PC-9 (cell line): Measurements from ENCODE around the gene DLGAP4. TPM values are rescaled to one million over a fixed set of nuclear protein-coding genes. Genes with fewer than 3 reads are reported as not detected.
"Not testable (repeated sequence)": the region's sequence is repeated elsewhere in the genome, so short reads cannot be mapped to it uniquely, and the experiment has no call there.

Experiments
- BruUV-seq: library from RNA; stranded (reverse); fragments of 400-500 nt; replicated peaks from 2 replicates; lab custom pipeline; 2021; lab: Mats Ljungman, UMichigan
- CTCF ChIA-PET: fragments of 300-600 bp; sonication (Branson Sonifier 250); formaldehyde crosslinking; loops from one replicate; lab custom pipeline; 2022; ENCODE audit warnings: antibody characterized with exemption; lab: Charles Lee
- POLR2A ChIA-PET: fragments of 300-600 bp; sonication (Branson Sonifier 250); formaldehyde crosslinking; loops from one replicate; lab custom pipeline; 2022; ENCODE audit warnings: antibody characterized with exemption; ENCODE audit not compliant: unreplicated experiment; lab: Charles Lee
- DNase-seq, 2 experiments: peaks; one replicate each; pipeline versions ENCODE4 v3.0.0 to v3.0.0-alpha.2; 2015 to 2022; ENCODE audit warnings: mixed read lengths in 1 of 2
- H2AFZ ChIP-seq: fragments of 200-600 bp; sonication (generic); 2 replicates; pipeline ENCODE4 v1.8.1; 2017; ENCODE audit warnings: antibody characterized with exemption
- H3F3A ChIP-seq: fragments of 200-600 bp; sonication (generic); 2 replicates; pipeline ENCODE4 v1.8.1; 2017; ENCODE audit warnings: antibody characterized with exemption, mild to moderate bottlenecking, low read depth; ENCODE audit not compliant: insufficient read depth
- H3K27ac ChIP-seq: fragments of 200-600 bp; sonication (generic); 2 replicates; pipeline ENCODE4 v1.6.1; 2016; ENCODE audit warnings: mixed run types
- H3K27me3 ChIP-seq: fragments of 200-600 bp; sonication (generic); 2 replicates; pipeline ENCODE4 v1.6.1; 2016; ENCODE audit warnings: low read depth, mixed run types; ENCODE audit not compliant: insufficient read depth
- H3K36me3 ChIP-seq: fragments of 200-600 bp; sonication (generic); 2 replicates; pipeline ENCODE4 v1.6.1; 2016; ENCODE audit warnings: low read depth, mixed run types
- H3K4me1 ChIP-seq: fragments of 200-600 bp; sonication (generic); replicated peaks from 2 replicates; pipeline ENCODE4 v1.6.1; 2016; ENCODE audit warnings: mixed run types; ENCODE audit not compliant: insufficient read depth
- H3K4me2 ChIP-seq: fragments of 200-600 bp; sonication (generic); 2 replicates; pipeline ENCODE4 v1.6.1; 2017; ENCODE audit warnings: mixed run types
- H3K4me3 ChIP-seq: fragments of 200-600 bp; sonication (generic); 2 replicates; pipeline ENCODE4 v1.6.1; 2016; ENCODE audit warnings: mixed run types
- H3K79me2 ChIP-seq: fragments of 200-600 bp; sonication (generic); 2 replicates; pipeline ENCODE4 v1.6.1; 2017; ENCODE audit warnings: low read depth, mixed run types
- H3K9me2 ChIP-seq: fragments of 200-600 bp; sonication (generic); 2 replicates; pipeline ENCODE4 v1.8.1; 2017; ENCODE audit warnings: mild to moderate bottlenecking; ENCODE audit not compliant: insufficient read depth
- H3K9me3 ChIP-seq: fragments of 200-600 bp; sonication (generic); 2 replicates; pipeline ENCODE4 v1.8.1; 2016; ENCODE audit warnings: low read depth; ENCODE audit not compliant: insufficient read depth
- H4K20me1 ChIP-seq: fragments of 200-600 bp; sonication (generic); 2 replicates; pipeline ENCODE4 v1.8.1; 2017; ENCODE audit not compliant: insufficient read depth
- EZH2 ChIP-seq: fragments of 200-600 bp; sonication (generic); IDR thresholded peaks from 2 replicates; pipeline ENCODE4 v1.8.0; 2017; ENCODE audit warnings: antibody characterized with exemption, low read depth
- intact Hi-C: fragments of 100-400 bp; cut with micrococcal nuclease; formaldehyde crosslinking; loops from one replicate; pipeline ENCODE4 v1.10.0; 2022; ENCODE audit not compliant: unreplicated experiment
- total RNA-seq: library from RNA; stranded (reverse); gene quantifications from 2 replicates; pipeline ENCODE4 v1.2.3, GENCODE V29; 2021
- TF ChIP-seq, protein P1 (sequence below): fragments of 200-600 bp; sonication (generic); conservative IDR thresholded peaks from 2 replicates; pipeline ENCODE4 v1.6.1; 2017; ENCODE audit warnings: mixed run types, antibody characterized with exemption, mild to moderate bottlenecking, moderate library complexity

DLGAP4 gene
- total RNA-seq, 1 experiment from 2014 or later: 62.6 TPM

DNA sequence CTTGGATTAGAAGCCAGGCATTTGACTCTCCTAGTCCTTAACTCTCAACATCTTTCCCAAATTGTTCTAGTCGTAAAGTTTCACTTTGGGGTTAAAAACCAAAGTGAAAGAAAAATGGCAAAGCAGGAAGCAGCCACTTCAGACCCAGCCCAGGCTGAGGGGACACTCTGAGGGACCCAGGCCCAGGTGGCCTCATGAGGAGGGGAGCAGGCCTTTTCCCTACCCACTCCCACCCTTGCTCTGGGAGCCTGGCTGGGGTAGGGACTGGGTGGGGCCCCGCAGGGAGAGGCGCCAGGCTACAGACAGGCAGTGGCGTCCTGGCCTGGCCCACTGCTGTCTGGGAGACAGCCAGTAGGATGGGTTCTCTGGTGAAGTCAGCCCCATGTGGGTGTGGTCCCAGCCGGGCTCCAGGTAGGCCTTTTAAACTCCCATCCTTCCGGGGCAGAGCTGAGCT is 166.5 kb downstream of the DLGAP4 start:
- peaks cover 29% of the 10 kb centered on the region for H3K79me2 ChIP-seq
- no TSS peak for BruUV-seq
- peak in 1 of 2 experiments; percentile 79 for DNase-seq
- H3K9me2 ChIP-seq: no peaks in the 10 kb centered on the region
- H3K36me3 ChIP-seq: no peaks in the 10 kb centered on the region
- no peak overlapping the region for H3K27ac ChIP-seq
- intact Hi-C loops: no loop called here
- no peak overlapping the region for H3K4me2 ChIP-seq
- POLR2A ChIA-PET: interaction anchor here (0.7 kb wide), 3 partner anchors 26 to 452 kb away, joined by 3 to 9 read pairs (median 7); no protein-coding TSS in a partner anchor
- no peaks in the 10 kb centered on the region for H3K27me3 ChIP-seq
- CTCF ChIA-PET: interaction anchor here (0.6 kb wide), 1 partner anchor 363 kb away, joined by 3 read pairs; no protein-coding TSS in a partner anchor
- no peaks in the 10 kb centered on the region for H3F3A ChIP-seq
- TF ChIP-seq, protein P1, sequence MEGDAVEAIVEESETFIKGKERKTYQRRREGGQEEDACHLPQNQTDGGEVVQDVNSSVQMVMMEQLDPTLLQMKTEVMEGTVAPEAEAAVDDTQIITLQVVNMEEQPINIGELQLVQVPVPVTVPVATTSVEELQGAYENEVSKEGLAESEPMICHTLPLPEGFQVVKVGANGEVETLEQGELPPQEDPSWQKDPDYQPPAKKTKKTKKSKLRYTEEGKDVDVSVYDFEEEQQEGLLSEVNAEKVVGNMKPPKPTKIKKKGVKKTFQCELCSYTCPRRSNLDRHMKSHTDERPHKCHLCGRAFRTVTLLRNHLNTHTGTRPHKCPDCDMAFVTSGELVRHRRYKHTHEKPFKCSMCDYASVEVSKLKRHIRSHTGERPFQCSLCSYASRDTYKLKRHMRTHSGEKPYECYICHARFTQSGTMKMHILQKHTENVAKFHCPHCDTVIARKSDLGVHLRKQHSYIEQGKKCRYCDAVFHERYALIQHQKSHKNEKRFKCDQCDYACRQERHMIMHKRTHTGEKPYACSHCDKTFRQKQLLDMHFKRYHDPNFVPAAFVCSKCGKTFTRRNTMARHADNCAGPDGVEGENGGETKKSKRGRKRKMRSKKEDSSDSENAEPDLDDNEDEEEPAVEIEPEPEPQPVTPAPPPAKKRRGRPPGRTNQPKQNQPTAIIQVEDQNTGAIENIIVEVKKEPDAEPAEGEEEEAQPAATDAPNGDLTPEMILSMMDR: no peak
- TF ChIP-seq EZH2: no peak
- H2AFZ ChIP-seq: no peak overlapping the region
- peaks cover 22% of the 10 kb centered on the region for H4K20me1 ChIP-seq
- H3K9me3 ChIP-seq: no peaks in the 10 kb centered on the region
- H3K4me1 ChIP-seq: 0 out of 2 replicates have a peak, but pooled peaks cover 8% of the 10 kb centered on the region
- H3K4me3 ChIP-seq: no peak overlapping the region

DNA sequence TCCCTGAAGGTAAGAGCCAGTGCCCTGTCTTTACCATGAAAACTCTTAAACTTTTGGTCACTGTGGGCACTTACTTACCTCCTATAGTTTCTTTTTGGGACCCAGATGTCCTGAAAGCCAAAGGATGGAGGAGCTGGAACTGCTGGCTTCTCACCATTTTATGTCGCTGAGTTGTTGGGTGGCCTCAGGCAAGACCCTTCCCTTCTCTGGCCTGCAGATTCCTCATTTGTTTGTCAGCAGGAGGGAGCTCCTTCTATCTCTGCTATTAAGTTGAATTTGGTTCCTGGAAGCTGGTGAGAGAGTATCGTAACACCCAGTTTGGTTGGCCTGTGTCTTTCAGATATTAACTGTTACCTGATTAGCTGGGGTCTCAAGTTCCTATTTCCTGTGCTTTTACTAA is 167.0 kb downstream of the DLGAP4 start:
- H3K79me2 ChIP-seq: peaks cover 25% of the 10 kb centered on the region
- no peak overlapping the region for H3K4me3 ChIP-seq
- no peaks in the 10 kb centered on the region for H3F3A ChIP-seq
- POLR2A ChIA-PET: no interaction called here
- no peaks in the 10 kb centered on the region for H3K27me3 ChIP-seq
- 0 out of 2 replicates have a peak, but pooled peaks cover 4% of the 10 kb centered on the region for H3K4me1 ChIP-seq
- no peaks in the 10 kb centered on the region for H3K36me3 ChIP-seq
- H3K27ac ChIP-seq: no peak overlapping the region
- TF ChIP-seq EZH2: no peak
- TF ChIP-seq, protein P1: no peak
- no TSS peak for BruUV-seq
- H3K9me2 ChIP-seq: no peaks in the 10 kb centered on the region
- intact Hi-C loops: no loop called here
- H4K20me1 ChIP-seq: peaks cover 22% of the 10 kb centered on the region
- CTCF ChIA-PET: no interaction called here
- H3K4me2 ChIP-seq: no peak overlapping the region
- no peak overlapping the region for H2AFZ ChIP-seq
- no peak for DNase-seq
- H3K9me3 ChIP-seq: no peaks in the 10 kb centered on the region

DNA sequence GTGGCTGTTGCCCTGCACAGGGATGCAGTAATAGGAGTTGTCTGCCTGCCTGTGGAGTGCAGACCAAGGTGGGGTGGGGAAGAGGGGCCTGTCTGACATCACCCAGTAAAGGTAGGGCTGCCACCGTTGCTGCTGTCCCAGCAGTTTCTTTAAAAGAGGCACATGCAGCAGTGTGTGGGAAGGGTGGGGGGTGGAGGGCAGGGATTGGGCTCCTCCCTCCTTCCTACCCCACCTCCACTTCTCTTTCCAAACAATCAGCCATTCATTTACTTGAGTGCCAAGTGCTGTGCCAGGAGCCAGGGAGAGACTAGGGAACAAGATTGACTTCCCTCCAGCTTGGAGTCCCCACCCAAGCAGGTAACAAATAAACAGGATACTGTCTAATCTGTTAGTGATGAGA is 168.4 kb downstream of the DLGAP4 start:
- Histone ChIP-seq H3F3A (no peaks in the 10 kb centered on the region), H3K79me2 (peaks cover 22% of the 10 kb centered on the region), H3K4me3 (no peak overlapping the region), H3K4me2 (no peak overlapping the region), H2AFZ (no peak overlapping the region), H3K27me3 (no peaks in the 10 kb centered on the region), H3K27ac (no peak overlapping the region), H4K20me1 (peaks cover 29% of the 10 kb centered on the region), H3K36me3 (no peaks in the 10 kb centered on the region), H3K9me3 (no peaks in the 10 kb centered on the region), H3K9me2 (no peaks in the 10 kb centered on the region), H3K4me1 (0 out of 2 replicates have a peak, but pooled peaks cover 4% of the 10 kb centered on the region)
- TF ChIP-seq EZH2: no peak
- TF ChIP-seq, protein P1: no peak
- intact Hi-C loops: no loop called here
- ChIA-PET POLR2A (no interaction called here), CTCF (no interaction called here)
- DNase-seq: no peak
- BruUV-seq: no TSS peak

DNA sequence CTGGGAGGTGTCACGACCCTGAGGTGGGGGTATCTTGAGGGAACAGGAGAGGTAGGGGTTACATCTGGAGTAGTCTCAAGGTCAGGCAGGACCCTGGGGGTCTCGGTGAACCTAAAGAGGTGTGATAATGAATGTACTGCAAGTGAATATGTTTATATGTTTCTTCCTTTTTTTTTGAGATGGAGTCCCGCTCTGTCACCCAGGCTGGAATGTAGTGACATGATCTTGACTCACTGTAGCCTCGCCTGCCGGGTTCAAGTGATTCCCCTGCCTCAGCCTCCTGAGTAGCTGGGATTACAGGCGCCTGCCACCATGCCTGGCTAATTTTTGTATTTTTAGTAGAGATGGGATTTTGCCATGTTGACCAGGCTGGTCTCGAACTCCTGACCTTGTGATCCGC is 168.9 kb downstream of the DLGAP4 start:
- Histone ChIP-seq H3K79me2 (peaks cover 17% of the 10 kb centered on the region), H4K20me1 (peaks cover 31% of the 10 kb centered on the region)
- H3K4me1 ChIP-seq, H3K27me3 ChIP-seq, H3K9me3 ChIP-seq, BruUV-seq, H3K9me2 ChIP-seq, DNase-seq, CTCF ChIA-PET, H3K36me3 ChIP-seq, POLR2A ChIA-PET, intact Hi-C loops, H3K4me3 ChIP-seq, H3F3A ChIP-seq, H3K4me2 ChIP-seq, H2AFZ ChIP-seq, H3K27ac ChIP-seq: not testable (repeated sequence)
